Sigmoid colon (tissue), 7 donors: ENCODE results near the gene C14orf132. TPM values are rescaled to one million over a fixed set of nuclear protein-coding genes. Genes with fewer than 3 reads are reported as not detected.

Experiments used
- DNase-seq: peaks from one replicate; pipeline ENCODE4 v3.0.0-alpha.2; 2019
- H3K27ac ChIP-seq, 4 donors: fragments of 200-600 bp; sonication (generic); one replicate each; pipeline ENCODE4 v1.5.1; 2016 to 2019; ENCODE audit warnings: mild to moderate bottlenecking in 1 of 4
- H3K27me3 ChIP-seq, 3 donors: fragments of 200-600 bp; sonication (generic); one replicate each; pipeline ENCODE4 v1.5.1; 2019; ENCODE audit warnings: mild to moderate bottlenecking in 1 of 3
- H3K36me3 ChIP-seq, 4 donors: fragments of 200-600 bp; sonication (generic); one replicate each; pipeline ENCODE4 v1.5.1; 2016 to 2019
- H3K4me1 ChIP-seq, 4 donors: fragments of 200-600 bp; sonication (generic); one replicate each; pipeline ENCODE4 v1.5.1; 2017 to 2019
- H3K4me3 ChIP-seq, 4 donors: fragments of 200-600 bp; sonication (generic); one replicate each; pipeline ENCODE4 v1.5.1; 2017 to 2019; ENCODE audit warnings: mild to moderate bottlenecking in 2 of 4, moderate library complexity in 1 of 4
- H3K9me3 ChIP-seq, 4 donors: fragments of 200-600 bp in 3 of 4; sonication (generic) in 3 of 4; one replicate each; pipeline versions ENCODE4 v1.5.1 to v1.6.1; 2013 to 2019
- EP300 ChIP-seq, 4 donors: sonication (generic); formaldehyde crosslinking; IDR thresholded peaks; one replicate each; pipeline ENCODE4 v1.6.1; 2017; ENCODE audit warnings: antibody characterized with exemption in 4 of 4
- POLR2A ChIP-seq, 2 donors: fragments of 450-650 bp; IDR thresholded peaks; one replicate each; pipeline ENCODE4 v1.6.1; 2016; ENCODE audit warnings: antibody characterized with exemption in 2 of 2, mild to moderate bottlenecking in 2 of 2, moderate library complexity in 2 of 2
- POLR2AphosphoS5 ChIP-seq, 4 donors: sonication (generic); formaldehyde crosslinking; IDR thresholded peaks; one replicate each; pipeline ENCODE4 v1.6.1; 2017; ENCODE audit warnings: antibody characterized with exemption in 4 of 4
- WGBS, 2 donors: extraction: QIAGEN DNeasy Blood & Tissue Kit; methylation state at CpG; one replicate each; pipeline ENCODE4 v1.1.7; 2013; 5-methylcytosine and 5-hydroxymethylcytosine counted together
- intact Hi-C: fragments of 100-400 bp; cut with DNase I; formaldehyde crosslinking; loops from one replicate; pipeline ENCODE4 v1.15.1; 2023
- polyA plus RNA-seq, 3 donors: library from polyadenylated mRNA; stranded (reverse); fragments of 200-250 nt; gene quantifications; one replicate each; pipeline ENCODE4 v1.2.3, GENCODE V29; 2013
- total RNA-seq, 4 donors: library from RNA; depleted of rRNA; stranded (reverse); fragments of >200 nt; gene quantifications; one replicate each; pipeline ENCODE4 v1.1.0, GENCODE V29; 2016
- TF ChIP-seq, protein P1 (sequence below), 4 experiments: fragments of 450-650 bp in 3 of 4; fragments of 200-600 bp in 1 of 4; IDR thresholded peaks; one replicate each; pipeline ENCODE4 v1.5.1; 2016 to 2019; ENCODE audit warnings: antibody characterized with exemption in 4 of 4, mild to moderate bottlenecking in 3 of 4, moderate library complexity in 2 of 4
- donor health status: healthy with polysubstance abuse.
- donor health status: Bipolar disorder and iron deficiency.
- donor health status: healthy.

The C14orf132 gene
- total and polyA plus RNA-seq, 7 donors, result 2.4 to 30.4 (median 10.4) TPM

- DNase-seq, result no peak
- intact Hi-C loops, result no loop called here
- TF ChIP-seq POLR2AphosphoS5 (IDR thresholded peaks at IDR 0.05) (no peak), EP300 (IDR thresholded peaks at IDR 0.05) (no peak), POLR2A (IDR thresholded peaks at IDR 0.05) (no peak)
- TF ChIP-seq, protein P1, sequence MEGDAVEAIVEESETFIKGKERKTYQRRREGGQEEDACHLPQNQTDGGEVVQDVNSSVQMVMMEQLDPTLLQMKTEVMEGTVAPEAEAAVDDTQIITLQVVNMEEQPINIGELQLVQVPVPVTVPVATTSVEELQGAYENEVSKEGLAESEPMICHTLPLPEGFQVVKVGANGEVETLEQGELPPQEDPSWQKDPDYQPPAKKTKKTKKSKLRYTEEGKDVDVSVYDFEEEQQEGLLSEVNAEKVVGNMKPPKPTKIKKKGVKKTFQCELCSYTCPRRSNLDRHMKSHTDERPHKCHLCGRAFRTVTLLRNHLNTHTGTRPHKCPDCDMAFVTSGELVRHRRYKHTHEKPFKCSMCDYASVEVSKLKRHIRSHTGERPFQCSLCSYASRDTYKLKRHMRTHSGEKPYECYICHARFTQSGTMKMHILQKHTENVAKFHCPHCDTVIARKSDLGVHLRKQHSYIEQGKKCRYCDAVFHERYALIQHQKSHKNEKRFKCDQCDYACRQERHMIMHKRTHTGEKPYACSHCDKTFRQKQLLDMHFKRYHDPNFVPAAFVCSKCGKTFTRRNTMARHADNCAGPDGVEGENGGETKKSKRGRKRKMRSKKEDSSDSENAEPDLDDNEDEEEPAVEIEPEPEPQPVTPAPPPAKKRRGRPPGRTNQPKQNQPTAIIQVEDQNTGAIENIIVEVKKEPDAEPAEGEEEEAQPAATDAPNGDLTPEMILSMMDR (IDR thresholded peaks at IDR 0.05), result no peak
- WGBS, 2 donors, result 67 to 75% methylated on average over 6 of the region's 6 CpGs
- Histone ChIP-seq H3K4me1 (peaks cover 0 to 4% (median 0%) of the 10 kb centered on the region in 4 donors), H3K27ac (no peak overlapping the region), H3K36me3 (no peaks in the 10 kb centered on the region), H3K27me3 (no peaks in the 10 kb centered on the region), H3K9me3 (no peaks in the 10 kb centered on the region), H3K4me3 (no peak overlapping the region)
Observed at GRCh38 chr14:96122496-96122895, 83.3 kb downstream of the C14orf132 start.

DNA sequence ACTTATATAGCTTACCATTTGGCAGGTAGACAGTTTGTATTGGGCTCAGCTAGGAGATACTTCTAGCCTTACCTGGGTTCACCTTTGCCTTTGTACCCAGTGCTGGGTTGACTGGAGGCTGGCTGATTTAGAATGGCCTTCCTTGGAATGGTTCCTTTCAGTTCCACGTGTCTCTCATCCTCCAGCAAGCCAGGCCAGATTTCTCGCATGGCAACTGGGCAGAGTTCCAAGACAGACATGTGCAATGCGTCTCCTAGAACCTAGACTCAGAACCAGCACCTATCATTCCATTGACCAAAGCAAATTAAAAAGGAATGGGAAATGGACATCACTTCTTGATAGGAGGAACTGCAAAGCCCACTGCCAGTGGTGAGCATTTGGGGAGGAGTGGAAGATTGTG is 86.4 kb downstream of the C14orf132 start:
- WGBS, 2 donors, result 28 to 58% methylated on average over 3 of the region's 3 CpGs
- DNase-seq, result no peak

GRCh38 chr14:96126339-96126782 is 87.2 kb downstream of the C14orf132 start:
- no peaks in the 10 kb centered on the region for H3K9me3 ChIP-seq
- H3K27ac ChIP-seq, result peak overlapping the region in 1 of 4 donors; percentile 2
- peaks cover 0 to 4% (median 0%) of the 10 kb centered on the region in 4 donors for H3K4me1 ChIP-seq
- WGBS, 2 donors, result 38 to 68% methylated on average over 7 of the region's 7 CpGs
- peak in 1 of 4 donors; percentile 4 for TF ChIP-seq POLR2AphosphoS5 (IDR thresholded peaks at IDR 0.05)
- TF ChIP-seq EP300 (IDR thresholded peaks at IDR 0.05), result no peak
- no peak overlapping the region for H3K4me3 ChIP-seq
- no peaks in the 10 kb centered on the region for H3K27me3 ChIP-seq
- no peaks in the 10 kb centered on the region for H3K36me3 ChIP-seq
- intact Hi-C loops, result no loop called here
- no peak for DNase-seq

More for the DNA sequence above, 86.4 kb downstream of the C14orf132 start:
- Histone ChIP-seq H3K36me3 (no peaks in the 10 kb centered on the region), H3K27ac (no peak overlapping the region), H3K4me3 (no peak overlapping the region), H3K9me3 (no peaks in the 10 kb centered on the region), H3K27me3 (no peaks in the 10 kb centered on the region), H3K4me1 (peaks cover 0 to 4% (median 0%) of the 10 kb centered on the region in 4 donors)
- TF ChIP-seq, protein P1 (IDR thresholded peaks at IDR 0.05), result no peak
- no peak for TF ChIP-seq POLR2A (IDR thresholded peaks at IDR 0.05)
- no peak for TF ChIP-seq EP300 (IDR thresholded peaks at IDR 0.05)
- TF ChIP-seq POLR2AphosphoS5 (IDR thresholded peaks at IDR 0.05), result no peak
- intact Hi-C loops, result no loop called here

DNA sequence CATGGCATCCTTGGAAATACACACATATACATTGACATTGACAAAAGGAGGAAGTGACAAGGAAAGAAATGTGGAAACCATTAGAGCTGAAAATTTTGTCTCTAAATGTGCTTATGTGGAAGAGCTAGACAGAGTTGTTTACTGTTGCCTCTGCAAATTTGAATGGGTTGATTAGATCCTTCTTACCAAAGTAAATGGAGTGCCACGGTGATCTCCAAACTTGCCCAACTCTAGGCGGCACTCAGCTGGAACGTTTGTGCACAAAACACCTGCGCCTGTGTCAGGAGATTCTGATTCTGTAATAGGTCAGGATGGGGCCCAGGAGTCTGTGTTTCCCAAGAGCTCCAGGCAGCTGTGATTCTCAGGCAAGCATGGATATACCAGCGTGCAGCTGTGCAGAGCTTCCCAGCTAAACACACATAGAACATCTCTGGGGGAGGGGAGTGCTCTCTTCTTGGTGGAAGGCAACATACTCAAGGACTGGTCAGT is 87.7 kb downstream of the C14orf132 start:
- Histone ChIP-seq H3K27me3 (no peaks in the 10 kb centered on the region), H3K9me3 (no peaks in the 10 kb centered on the region), H3K4me1 (peaks cover 0 to 4% (median 0%) of the 10 kb centered on the region in 4 donors), H3K27ac (peak overlapping the region in 1 of 4 donors; percentile 2), H3K36me3 (no peaks in the 10 kb centered on the region), H3K4me3 (no peak overlapping the region)
- no peak for DNase-seq
- TF ChIP-seq POLR2AphosphoS5 (IDR thresholded peaks at IDR 0.05), result no peak
- TF ChIP-seq, protein P1 (IDR thresholded peaks at IDR 0.05), result no peak
- no peak for TF ChIP-seq POLR2A (IDR thresholded peaks at IDR 0.05)
- WGBS, 2 donors, result 75 to 78% methylated on average over 5 of the region's 5 CpGs
- intact Hi-C loops, result no loop called here

GRCh38 chr14:96129128-96129736 is 90.1 kb downstream of the C14orf132 start:
- no peaks in the 10 kb centered on the region for H3K27me3 ChIP-seq
- no peaks in the 10 kb centered on the region for H3K9me3 ChIP-seq
- H3K36me3 ChIP-seq, result no peaks in the 10 kb centered on the region
- WGBS, 2 donors, result 92 to 95% methylated on average over 7 of the region's 7 CpGs
- TF ChIP-seq, protein P1 (IDR thresholded peaks at IDR 0.05), result no peak
- TF ChIP-seq POLR2A (IDR thresholded peaks at IDR 0.05), result no peak
- no peak for TF ChIP-seq EP300 (IDR thresholded peaks at IDR 0.05)
- no peak for TF ChIP-seq POLR2AphosphoS5 (IDR thresholded peaks at IDR 0.05)
- no peak for DNase-seq
- no peak overlapping the region for H3K27ac ChIP-seq
- H3K4me1 ChIP-seq, result peaks cover 0 to 4% (median 0%) of the 10 kb centered on the region in 4 donors
- no peak overlapping the region for H3K4me3 ChIP-seq
- intact Hi-C loops, result no loop called here
